ENCODE results near the gene BUB3. TPM values are rescaled to one million over a fixed set of nuclear protein-coding genes. Genes with fewer than 3 reads are reported as not detected.

The BUB3 gene
- total and polyA plus RNA-seq, 2 donors (not counting 1 experiment from before 2014, with no cell fraction given), result 121 to 195 TPM

DNA sequence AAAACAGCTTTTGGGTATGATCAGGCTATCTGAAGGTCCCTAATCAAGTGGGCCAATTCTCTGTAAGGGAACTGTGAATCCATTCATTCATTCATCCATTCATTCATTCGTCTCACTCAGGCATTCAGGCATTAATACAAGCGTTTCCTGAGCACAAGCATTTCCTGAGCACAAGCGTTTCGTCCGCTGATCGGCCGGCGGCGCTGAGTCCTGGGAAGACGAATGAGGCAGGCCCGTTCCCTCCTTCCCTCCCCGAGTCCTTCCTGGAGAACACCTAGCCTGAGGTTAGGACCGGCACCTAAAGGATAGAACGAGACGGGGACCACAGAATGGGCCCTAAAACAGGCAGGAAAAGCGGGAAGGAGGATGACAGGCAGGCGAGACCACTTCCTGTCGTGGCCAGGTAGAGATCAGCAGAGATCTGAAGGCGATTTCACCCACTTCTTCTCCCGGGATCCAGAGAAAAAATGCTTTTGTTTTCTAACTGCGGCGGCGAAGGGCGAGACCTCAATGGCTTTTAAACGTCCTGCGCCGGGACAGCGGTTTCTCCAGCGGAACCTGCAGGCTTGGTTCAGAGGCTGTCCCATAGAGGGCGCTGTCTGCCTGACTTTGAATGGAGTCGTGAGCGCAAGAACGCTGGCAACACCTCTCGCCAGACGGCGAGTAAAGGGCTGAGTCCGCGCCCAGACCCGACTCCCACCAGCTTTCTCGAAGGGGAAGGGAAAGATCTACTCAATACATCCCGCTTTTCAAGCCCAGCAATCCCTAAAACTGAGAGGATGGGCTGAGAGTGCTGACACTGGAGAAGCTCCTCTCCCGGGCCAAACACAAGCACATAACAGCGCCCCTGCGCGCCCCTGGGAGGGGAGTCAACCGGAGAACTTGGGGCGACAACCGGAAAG lies 21.4 kb upstream of the BUB3 start:
- H3K9ac ChIP-seq (ENCODE audit: insufficient read depth, low read length), result no peak overlapping the region
- no peaks in the 10 kb centered on the region for H4K20me1 ChIP-seq (ENCODE audit: control insufficient read depth, extremely low read depth, insufficient read depth, low read length)
- no peaks in the 10 kb centered on the region for H3K79me2 ChIP-seq (ENCODE audit: control insufficient read depth, insufficient read depth, low read length)
- H3K36me3 ChIP-seq (ENCODE audit: control insufficient read depth, insufficient read depth, low read length), result no peaks in the 10 kb centered on the region
- H2AFZ ChIP-seq (ENCODE audit: low read length), result peak overlapping the region; percentile 74
- H3K4me1 ChIP-seq (ENCODE audit: control insufficient read depth, extremely low read depth, insufficient read depth, low read length), result peaks cover 5% of the 10 kb centered on the region
- H3K27me3 ChIP-seq (ENCODE audit: control insufficient read depth, insufficient read depth, low read length), result peaks cover 64% of the 10 kb centered on the region
- DNase-seq (ENCODE audit: low read depth in 2 of 2), result peak; percentile 62 to 84
- H3K4me2 ChIP-seq (ENCODE audit: extremely low read depth, insufficient read depth, low read length), result peak overlapping the region; percentile 76
- H3K9me3 ChIP-seq (ENCODE audit: control insufficient read depth, insufficient read depth, low read depth, low read length), result no peaks in the 10 kb centered on the region
- peak overlapping the region in 3 of 4 experiments; percentile 19 to 46 (median 30) for H3K4me3 ChIP-seq (replicated peaks in 1 of 4; ENCODE audit: control extremely low read depth in 1 of 4, insufficient read depth in 1 of 4, low read depth in 3 of 4, low read length in 4 of 4)
- no peak overlapping the region for H3K27ac ChIP-seq (ENCODE audit: insufficient read depth, low read length)
- TF ChIP-seq, protein P1, sequence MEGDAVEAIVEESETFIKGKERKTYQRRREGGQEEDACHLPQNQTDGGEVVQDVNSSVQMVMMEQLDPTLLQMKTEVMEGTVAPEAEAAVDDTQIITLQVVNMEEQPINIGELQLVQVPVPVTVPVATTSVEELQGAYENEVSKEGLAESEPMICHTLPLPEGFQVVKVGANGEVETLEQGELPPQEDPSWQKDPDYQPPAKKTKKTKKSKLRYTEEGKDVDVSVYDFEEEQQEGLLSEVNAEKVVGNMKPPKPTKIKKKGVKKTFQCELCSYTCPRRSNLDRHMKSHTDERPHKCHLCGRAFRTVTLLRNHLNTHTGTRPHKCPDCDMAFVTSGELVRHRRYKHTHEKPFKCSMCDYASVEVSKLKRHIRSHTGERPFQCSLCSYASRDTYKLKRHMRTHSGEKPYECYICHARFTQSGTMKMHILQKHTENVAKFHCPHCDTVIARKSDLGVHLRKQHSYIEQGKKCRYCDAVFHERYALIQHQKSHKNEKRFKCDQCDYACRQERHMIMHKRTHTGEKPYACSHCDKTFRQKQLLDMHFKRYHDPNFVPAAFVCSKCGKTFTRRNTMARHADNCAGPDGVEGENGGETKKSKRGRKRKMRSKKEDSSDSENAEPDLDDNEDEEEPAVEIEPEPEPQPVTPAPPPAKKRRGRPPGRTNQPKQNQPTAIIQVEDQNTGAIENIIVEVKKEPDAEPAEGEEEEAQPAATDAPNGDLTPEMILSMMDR (conservative IDR thresholded peaks at IDR 0.05 in 1 of 2, IDR thresholded peaks at IDR 0.05 in 1 of 2; ENCODE audit: low read depth in 1 of 2, low read length in 2 of 2), result peak; percentile 90 to 95
- TF ChIP-seq EZH2 (IDR thresholded peaks at IDR 0.05; ENCODE audit: low read length, missing control alignments), result no peak

DNA sequence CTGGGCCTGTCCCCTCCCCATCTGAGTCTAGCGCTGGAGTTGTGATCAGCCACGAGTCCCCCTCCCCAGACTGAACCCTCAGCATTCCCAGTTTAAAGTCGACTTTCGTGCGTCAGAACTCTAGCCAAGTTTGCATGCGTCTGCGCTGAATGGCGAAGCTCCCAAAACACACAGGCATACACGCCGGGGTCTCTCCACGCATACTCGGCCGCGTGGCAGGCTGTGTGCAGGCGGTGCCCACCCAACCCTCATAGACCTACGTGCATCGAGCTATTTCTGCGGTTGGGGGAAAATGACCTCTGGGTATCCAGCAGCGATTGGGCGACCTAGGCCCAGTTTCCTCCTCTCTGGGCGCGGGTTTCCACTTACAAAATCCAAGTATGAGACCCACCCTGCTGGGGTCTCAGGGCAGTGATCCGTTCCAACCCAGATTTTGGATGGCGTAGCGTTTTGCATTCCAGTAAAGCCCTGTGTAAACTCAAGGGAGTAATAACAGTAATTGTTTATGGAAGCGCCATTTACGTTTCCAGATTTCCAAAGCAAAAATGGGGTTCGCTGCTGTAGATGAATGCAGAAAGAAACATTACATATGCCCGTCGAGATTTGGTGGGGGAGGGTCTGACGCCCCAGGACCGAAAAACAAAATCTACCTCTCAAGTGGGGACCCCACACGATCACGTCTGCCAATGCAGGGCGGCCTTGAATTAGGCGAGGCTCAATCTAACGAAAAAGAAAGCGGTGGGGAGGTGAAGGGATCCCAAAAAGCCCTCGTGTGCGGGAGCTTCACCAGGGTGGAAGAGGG lies 20.5 kb upstream of the BUB3 start:
- Histone ChIP-seq H3K27me3 (ENCODE audit: control insufficient read depth, insufficient read depth, low read length) (peaks cover 67% of the 10 kb centered on the region), H3K9me3 (ENCODE audit: control insufficient read depth, insufficient read depth, low read depth, low read length) (no peaks in the 10 kb centered on the region), H3K4me3 (replicated peaks in 1 of 4; ENCODE audit: control extremely low read depth in 1 of 4, insufficient read depth in 1 of 4, low read depth in 3 of 4, low read length in 4 of 4) (no peak overlapping the region), H3K9ac (ENCODE audit: insufficient read depth, low read length) (no peak overlapping the region), H3K36me3 (ENCODE audit: control insufficient read depth, insufficient read depth, low read length) (no peaks in the 10 kb centered on the region), H2AFZ (ENCODE audit: low read length) (no peak overlapping the region), H3K27ac (ENCODE audit: insufficient read depth, low read length) (no peak overlapping the region), H3K79me2 (ENCODE audit: control insufficient read depth, insufficient read depth, low read length) (no peaks in the 10 kb centered on the region), H3K4me2 (ENCODE audit: extremely low read depth, insufficient read depth, low read length) (no peak overlapping the region), H4K20me1 (ENCODE audit: control insufficient read depth, extremely low read depth, insufficient read depth, low read length) (no peaks in the 10 kb centered on the region), H3K4me1 (ENCODE audit: control insufficient read depth, extremely low read depth, insufficient read depth, low read length) (peaks cover 5% of the 10 kb centered on the region)
- no peak for DNase-seq (ENCODE audit: low read depth in 2 of 2)
- no peak for TF ChIP-seq EZH2 (IDR thresholded peaks at IDR 0.05; ENCODE audit: low read length, missing control alignments)
- TF ChIP-seq, protein P1 (conservative IDR thresholded peaks at IDR 0.05 in 1 of 2, IDR thresholded peaks at IDR 0.05 in 1 of 2; ENCODE audit: low read depth in 1 of 2, low read length in 2 of 2), result no peak

DNA sequence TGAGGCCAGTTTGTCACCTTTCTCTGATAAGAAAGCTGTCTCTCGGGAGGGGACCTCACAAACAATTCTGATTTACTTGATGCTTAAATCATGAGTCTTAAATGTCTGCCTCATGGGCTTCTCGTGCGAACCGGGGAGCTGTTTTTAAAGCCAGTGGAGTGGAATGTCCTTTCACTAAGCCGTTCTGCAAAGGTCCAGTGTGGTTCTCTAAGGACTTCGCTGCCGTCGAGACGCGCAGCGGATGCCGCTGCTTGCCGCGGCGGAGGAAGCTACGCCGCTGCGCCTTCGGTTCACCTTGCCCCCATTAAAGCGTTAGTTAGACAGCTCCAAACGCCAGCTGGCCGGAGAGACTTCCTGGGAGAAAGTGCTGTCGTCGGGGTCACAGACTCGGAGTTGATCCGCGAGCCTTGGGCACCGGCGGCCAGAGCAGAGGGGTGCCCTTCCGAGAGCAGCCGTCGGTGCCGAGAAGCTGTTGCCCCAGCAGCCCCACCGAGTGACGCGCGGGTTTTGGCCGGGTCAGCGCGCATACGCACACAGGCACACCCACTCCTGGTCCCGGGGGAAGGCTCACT lies 19.8 kb upstream of the BUB3 start:
- H3K36me3 ChIP-seq (ENCODE audit: control insufficient read depth, insufficient read depth, low read length), result no peaks in the 10 kb centered on the region
- TF ChIP-seq, protein P1 (conservative IDR thresholded peaks at IDR 0.05 in 1 of 2, IDR thresholded peaks at IDR 0.05 in 1 of 2; ENCODE audit: low read depth in 1 of 2, low read length in 2 of 2), result no peak
- peak; percentile 91 for TF ChIP-seq EZH2 (IDR thresholded peaks at IDR 0.05; ENCODE audit: low read length, missing control alignments)
- H3K9me3 ChIP-seq (ENCODE audit: control insufficient read depth, insufficient read depth, low read depth, low read length), result no peaks in the 10 kb centered on the region
- no peak overlapping the region for H3K27ac ChIP-seq (ENCODE audit: insufficient read depth, low read length)
- peaks cover 74% of the 10 kb centered on the region for H3K27me3 ChIP-seq (ENCODE audit: control insufficient read depth, insufficient read depth, low read length)
- H3K9ac ChIP-seq (ENCODE audit: insufficient read depth, low read length), result no peak overlapping the region
- H2AFZ ChIP-seq (ENCODE audit: low read length), result no peak overlapping the region
- no peak overlapping the region for H3K4me3 ChIP-seq (replicated peaks in 1 of 4; ENCODE audit: control extremely low read depth in 1 of 4, insufficient read depth in 1 of 4, low read depth in 3 of 4, low read length in 4 of 4)
- peaks cover 5% of the 10 kb centered on the region for H3K4me1 ChIP-seq (ENCODE audit: control insufficient read depth, extremely low read depth, insufficient read depth, low read length)
- H3K79me2 ChIP-seq (ENCODE audit: control insufficient read depth, insufficient read depth, low read length), result no peaks in the 10 kb centered on the region
- H3K4me2 ChIP-seq (ENCODE audit: extremely low read depth, insufficient read depth, low read length), result no peak overlapping the region
- no peak for DNase-seq (ENCODE audit: low read depth in 2 of 2)
- H4K20me1 ChIP-seq (ENCODE audit: control insufficient read depth, extremely low read depth, insufficient read depth, low read length), result no peaks in the 10 kb centered on the region
